ENCODE measurements around the gene HIRA.
"Not testable (repeated sequence)": the region's sequence is repeated elsewhere in the genome, so short reads cannot be mapped to it uniquely, and the experiment has no call there.

HIRA gene

GRCh38 chr22:19354201-19354600, 77.3 kb downstream of the HIRA start:
- DNase-seq, result no peak

- DNase-seq, result no peak
These were observed 78.0 kb downstream of the HIRA start for GRCh38 chr22:19353363-19354131.

- no peak for DNase-seq
These were observed 78.8 kb downstream of the HIRA start for GRCh38 chr22:19352766-19353165.

- no peak for DNase-seq
These were observed 79.3 kb downstream of the HIRA start for GRCh38 chr22:19352217-19352616.

- no peak for DNase-seq
These were observed 79.9 kb downstream of the HIRA start for GRCh38 chr22:19351604-19352003.

GRCh38 chr22:19350947-19351346, 80.6 kb downstream of the HIRA start:
- DNase-seq, result no peak

- DNase-seq, result no peak
These were observed 81.1 kb downstream of the HIRA start for GRCh38 chr22:19350476-19350859.

- no peak for DNase-seq
These were observed 81.6 kb downstream of the HIRA start for GRCh38 chr22:19349778-19350475.

GRCh38 chr22:19346677-19347265, 84.8 kb downstream of the HIRA start:
- no peak for DNase-seq

- no peak for DNase-seq
These were observed 87.1 kb downstream of the HIRA start for GRCh38 chr22:19344420-19344819.

- DNase-seq, result no peak
These were observed 88.1 kb downstream of the HIRA start for GRCh38 chr22:19343470-19343869.

- no peak for DNase-seq
These were observed 90.0 kb downstream of the HIRA start for GRCh38 chr22:19341500-19341899.

- no peak for DNase-seq
These were observed 94.4 kb downstream of the HIRA start for GRCh38 chr22:19337137-19337536.

GRCh38 chr22:19336133-19337075, 95.1 kb downstream of the HIRA start:
- DNase-seq, result no peak

GRCh38 chr22:19331975-19332374, 99.6 kb downstream of the HIRA start:
- DNase-seq, result no peak

GRCh38 chr22:19331474-19331873, 100.1 kb downstream of the HIRA start:
- no peak for DNase-seq

- DNase-seq, result no peak
These were observed 100.6 kb downstream of the HIRA start for GRCh38 chr22:19330865-19331418.

GRCh38 chr22:19330205-19330604, 101.3 kb downstream of the HIRA start:
- not testable (repeated sequence) for DNase-seq

- DNase-seq, result no peak
These were observed 102.1 kb downstream of the HIRA start for GRCh38 chr22:19329454-19329853.

GRCh38 chr22:19325296-19325948, 106.1 kb downstream of the HIRA start:
- no peak for DNase-seq

GRCh38 chr22:19323420-19323819, 108.1 kb downstream of the HIRA start:
- not testable (repeated sequence) for DNase-seq

- no peak for DNase-seq
These were observed 109.8 kb downstream of the HIRA start for GRCh38 chr22:19321757-19322156.
